Measurements from ENCODE around the gene FRMD1.

FRMD1 gene

GRCh38 chr6:168095716-168096250 lies 16.8 kb upstream of the FRMD1 start:
- DNase-seq (ENCODE audit: low spot score) = no peak

DNA sequence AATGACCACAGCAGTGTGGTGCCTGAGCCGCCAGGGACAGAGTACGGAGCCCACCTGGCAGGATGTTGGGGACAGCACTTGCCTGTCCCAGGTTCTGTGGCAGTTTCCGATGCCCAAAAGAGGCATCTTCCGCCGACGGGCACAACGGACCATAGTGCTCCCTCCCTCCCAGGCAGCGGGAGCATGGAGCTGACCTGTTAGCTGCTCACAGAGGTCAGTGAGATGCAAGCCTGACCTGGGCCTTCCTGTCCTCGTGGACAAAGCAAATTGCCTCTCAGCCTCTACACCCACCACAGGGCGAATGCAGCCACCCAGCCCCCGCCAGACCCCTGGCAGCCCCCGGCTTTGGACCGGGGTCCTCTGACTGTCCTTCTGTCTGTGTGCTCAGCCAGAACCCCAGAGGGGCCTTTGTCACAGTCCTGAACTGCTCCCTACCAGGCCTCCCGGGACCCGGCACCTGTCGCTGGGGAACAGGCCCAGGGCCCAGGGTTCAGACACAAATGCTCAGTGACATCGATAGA lies 16.2 kb upstream of the FRMD1 start:
- DNase-seq (ENCODE audit: low spot score) = no peak

- no peak for DNase-seq (ENCODE audit: low spot score)
Measured at GRCh38 chr6:168093634-168094033, 14.6 kb upstream of the FRMD1 start.

DNA sequence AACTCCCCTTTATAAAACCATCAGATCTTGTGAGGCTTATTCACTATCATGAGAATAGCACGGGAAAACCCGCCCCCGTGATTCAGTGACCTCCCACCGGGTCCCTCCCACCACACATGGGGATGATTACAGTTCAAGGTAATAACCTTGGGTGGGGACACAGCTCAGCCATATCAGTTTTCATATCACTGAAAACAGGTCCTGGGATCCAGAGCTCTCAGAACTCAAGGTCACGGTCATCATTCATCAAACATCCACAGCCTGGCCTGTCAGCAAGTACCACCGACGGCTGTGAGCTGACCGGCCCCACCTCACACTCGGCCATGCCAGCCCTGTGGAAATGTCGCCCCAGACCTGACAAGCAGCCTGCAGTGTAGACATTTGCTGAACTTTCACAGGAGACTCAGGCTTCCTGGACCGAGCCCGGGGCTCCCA lies 14.1 kb upstream of the FRMD1 start:
- no peak for DNase-seq (ENCODE audit: low spot score)

- no peak for DNase-seq (ENCODE audit: low spot score)
Measured at GRCh38 chr6:168092541-168092940, 13.5 kb upstream of the FRMD1 start.

- no peak for DNase-seq (ENCODE audit: low spot score)
Measured at GRCh38 chr6:168091381-168092264, 12.6 kb upstream of the FRMD1 start.

DNA sequence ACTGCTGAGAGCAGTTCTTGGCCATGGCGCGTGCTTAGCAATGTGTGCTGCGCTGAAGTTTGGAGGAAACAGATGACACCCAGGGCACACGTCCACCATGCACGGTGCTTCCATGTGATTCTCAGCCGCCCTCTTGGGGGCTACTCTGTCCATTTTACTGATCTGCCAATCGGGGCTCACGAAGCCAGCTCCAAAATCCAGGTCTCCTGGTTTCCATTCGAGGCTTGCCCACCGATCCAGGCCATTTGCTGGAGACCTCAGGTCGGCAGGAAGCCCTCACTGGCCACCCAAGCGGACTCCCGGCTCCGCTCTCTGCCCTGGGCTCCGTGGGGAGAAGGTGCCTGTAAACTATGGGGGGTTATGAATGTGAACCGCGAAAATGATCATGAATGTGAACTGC lies 11.7 kb upstream of the FRMD1 start:
- no peak for DNase-seq (ENCODE audit: low spot score)

DNA sequence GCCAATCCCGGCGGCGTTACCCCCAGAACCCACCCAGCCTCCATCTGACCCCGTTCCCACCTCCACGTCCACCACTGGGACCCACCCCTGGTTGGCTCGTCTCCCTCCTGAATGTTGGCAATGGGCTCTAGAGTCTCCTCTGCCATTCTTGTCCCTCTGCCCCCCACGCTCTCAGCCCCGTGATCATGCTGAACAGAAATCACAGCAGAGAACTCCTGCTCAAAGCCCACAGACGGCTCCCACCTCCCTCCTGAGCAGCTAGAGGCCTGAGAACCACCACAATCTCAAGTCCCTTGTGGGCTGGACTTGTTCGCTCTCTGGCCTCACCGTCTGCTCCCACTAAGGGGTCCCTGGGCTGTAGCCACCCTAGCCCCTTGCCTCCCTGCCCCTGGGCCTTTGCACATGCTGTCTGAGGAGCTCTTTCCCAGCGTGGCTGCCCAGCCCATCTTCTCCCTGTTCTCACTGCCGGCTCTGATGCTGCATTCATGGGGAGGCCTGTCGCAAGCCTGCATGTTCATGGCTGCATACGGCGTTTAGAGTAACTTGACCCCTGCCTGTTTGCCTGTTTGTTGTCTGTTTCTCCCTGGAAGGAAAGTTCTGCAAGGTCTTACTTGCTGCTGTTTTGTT lies 11.2 kb upstream of the FRMD1 start:
- no peak for DNase-seq (ENCODE audit: low spot score)

- no peak for DNase-seq (ENCODE audit: low spot score)
Measured at GRCh38 chr6:168089186-168090063, 10.4 kb upstream of the FRMD1 start.

DNA sequence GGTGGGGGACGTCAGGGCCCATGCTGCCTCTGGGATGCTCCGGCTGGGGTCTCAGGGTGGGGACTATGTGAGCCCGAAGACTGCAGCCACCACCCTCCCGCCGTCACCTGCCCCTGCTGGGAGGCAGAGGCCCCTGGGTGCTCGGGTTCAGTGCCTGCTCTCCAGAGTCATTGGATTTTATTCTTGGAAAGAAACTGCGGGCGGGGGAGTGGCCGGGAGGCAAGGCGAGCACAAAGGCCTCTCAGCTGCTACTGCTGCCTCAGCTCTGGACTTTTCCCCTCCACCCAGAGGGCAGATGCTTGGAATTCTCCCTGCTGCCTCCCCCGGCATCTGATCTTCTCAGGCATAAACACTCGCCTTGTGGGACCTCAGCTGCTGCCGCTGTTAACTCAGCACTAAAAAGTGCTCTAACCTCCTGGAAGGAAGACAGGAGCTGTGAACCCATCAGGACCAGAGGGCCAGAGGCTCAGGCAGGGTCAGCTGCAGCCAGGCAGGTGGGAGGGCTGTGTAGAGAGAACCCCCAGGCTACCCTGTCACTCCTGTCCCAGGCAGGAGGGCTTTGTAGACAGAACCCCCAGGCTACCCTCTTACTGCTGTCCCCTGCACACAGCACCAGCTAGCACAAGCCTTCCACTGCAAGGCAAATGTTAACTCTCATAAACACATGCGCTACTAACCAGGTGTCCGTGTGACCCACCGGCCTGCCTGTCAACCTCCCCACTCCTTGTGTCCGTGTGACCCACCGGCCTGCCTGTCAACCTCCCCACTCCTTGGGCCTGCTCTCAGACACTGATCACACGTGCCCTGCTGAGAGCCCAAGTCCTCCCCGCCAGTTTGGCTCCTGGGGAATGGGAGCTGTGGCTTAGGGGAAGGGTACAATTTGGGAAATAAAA lies 9.4 kb upstream of the FRMD1 start:
- DNase-seq (ENCODE audit: low spot score) = peak; percentile 44

- DNase-seq (ENCODE audit: low spot score) = no peak
Measured at GRCh38 chr6:168087436-168088160, 8.6 kb upstream of the FRMD1 start.

DNA sequence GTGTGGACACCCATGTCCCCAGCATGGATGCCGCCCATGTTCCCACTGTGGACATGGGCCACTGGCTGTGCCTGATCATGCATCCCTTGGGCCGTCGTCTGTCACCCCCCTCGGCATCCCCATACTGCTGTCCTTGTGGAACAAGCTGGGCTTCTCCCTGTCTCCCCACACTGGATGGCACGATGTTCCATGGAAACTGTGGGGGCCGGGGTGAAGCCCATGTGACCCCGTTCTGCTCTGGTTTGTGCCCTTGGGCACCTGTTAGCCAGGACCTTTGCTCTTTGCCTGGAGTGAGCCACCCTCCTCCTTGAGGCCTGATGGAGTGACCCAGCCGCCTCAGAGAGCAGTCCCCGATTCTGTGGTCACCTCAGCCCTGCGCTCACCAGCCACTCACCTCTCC lies 7.6 kb upstream of the FRMD1 start:
- no peak for DNase-seq (ENCODE audit: low spot score)

DNA sequence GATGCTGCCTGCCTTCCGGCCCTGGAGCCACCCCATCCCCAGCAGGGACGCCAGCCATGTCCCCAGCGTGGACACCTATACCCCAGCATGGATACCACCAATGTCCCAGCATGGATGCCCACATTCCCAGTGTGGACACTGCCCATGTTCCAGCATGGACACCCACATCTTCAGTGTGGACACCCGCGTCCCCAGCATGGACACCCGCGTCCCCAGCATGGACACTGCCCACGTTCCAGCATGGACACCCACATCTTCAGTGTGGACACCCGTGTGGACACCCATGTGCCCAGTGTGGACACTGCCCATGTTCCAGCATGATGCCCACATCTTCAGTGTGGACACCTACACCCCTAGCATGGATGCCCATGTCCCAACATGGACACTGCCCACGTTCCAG lies 7.1 kb upstream of the FRMD1 start:
- no peak for DNase-seq (ENCODE audit: low spot score)

- DNase-seq (ENCODE audit: low spot score) = no peak
Measured at GRCh38 chr6:168084465-168085160, 5.6 kb upstream of the FRMD1 start.

GRCh38 chr6:168083514-168083885 lies 4.5 kb upstream of the FRMD1 start:
- DNase-seq (ENCODE audit: low spot score) = no peak

DNA sequence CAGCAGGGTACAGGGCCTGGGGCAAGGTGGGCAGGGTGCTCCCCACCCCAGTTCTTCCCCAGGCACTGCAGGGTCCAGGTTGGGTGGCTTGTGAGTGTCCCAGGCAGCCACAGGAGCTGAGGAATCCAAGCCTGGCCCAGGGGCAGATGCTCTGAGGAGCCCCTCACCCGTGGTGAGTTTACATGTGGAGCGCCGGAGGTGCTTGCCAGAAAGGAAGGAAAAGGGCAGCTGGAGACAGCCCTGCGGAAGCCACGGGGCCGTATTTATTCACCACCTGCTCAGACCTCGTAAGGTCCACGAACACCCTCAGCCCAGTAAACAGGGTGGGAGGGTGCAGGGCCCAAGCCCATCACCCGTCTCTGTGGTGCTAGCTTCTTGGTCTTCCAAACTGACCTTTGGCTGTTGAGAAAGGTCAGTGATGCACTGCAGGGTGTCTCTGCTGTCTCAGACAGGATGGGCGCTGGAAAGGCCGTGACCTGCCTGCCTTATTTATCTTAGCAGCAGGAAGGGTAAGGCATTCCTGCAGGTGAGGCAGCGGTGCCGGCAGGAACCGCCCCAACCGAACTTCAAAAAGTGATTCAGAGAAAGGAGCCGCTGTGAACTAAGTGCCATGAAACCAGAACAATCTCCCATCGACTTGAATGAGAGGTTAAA lies 4.0 kb upstream of the FRMD1 start:
- DNase-seq (ENCODE audit: low spot score) = no peak

DNA sequence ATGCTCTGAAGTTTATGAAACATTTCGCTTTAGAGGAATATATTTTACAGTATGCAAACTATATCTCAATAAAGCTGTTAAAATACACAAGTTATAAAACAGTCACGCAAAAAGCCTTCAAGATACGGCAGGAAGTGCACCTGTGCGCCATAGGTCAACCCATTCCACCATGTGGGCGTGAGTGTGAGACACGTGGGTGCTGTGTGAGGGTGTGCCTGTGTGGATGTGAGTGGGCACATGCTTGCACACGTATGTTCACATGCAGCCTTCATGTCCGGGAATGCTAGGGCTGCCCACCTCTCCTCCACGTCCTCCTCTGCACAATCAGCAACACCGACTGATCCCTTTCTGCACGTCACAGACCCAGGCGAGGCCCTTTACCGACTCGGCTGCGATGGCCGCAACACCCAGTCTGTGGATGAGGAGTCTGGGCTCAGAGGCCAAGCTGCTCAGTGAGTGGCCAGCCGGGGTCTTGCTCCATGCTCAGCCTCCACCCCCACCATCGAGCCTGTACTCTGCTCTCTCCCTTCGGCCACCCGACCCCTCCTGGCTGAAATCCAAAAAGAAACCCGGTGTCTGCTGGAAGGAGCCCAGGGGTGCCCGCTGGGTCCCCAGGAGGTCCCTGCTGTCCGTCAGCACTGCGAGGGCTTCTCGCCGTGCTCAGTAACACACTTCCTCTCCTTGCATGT lies 3.0 kb upstream of the FRMD1 start:
- no peak for DNase-seq (ENCODE audit: low spot score)

- DNase-seq (ENCODE audit: low spot score) = no peak
Measured at GRCh38 chr6:168080393-168081077, 1.5 kb upstream of the FRMD1 start.
